PFSK-1 (cell line): ENCODE measurements around the gene SPATA33.

Experiments
- POLR2AphosphoS5 ChIP-seq: IDR thresholded peaks from 2 replicates; pipeline ENCODE4 v1.6.1; 2012; ENCODE audit warnings: low read depth, mild to moderate bottlenecking, control low read depth, low read length, moderate library complexity
- SIN3A ChIP-seq: IDR thresholded peaks from 2 replicates; pipeline ENCODE4 v1.6.1; 2012; ENCODE audit warnings: mild to moderate bottlenecking, low read length, moderate library complexity, borderline replicate concordance; ENCODE audit not compliant: insufficient read depth

DNA sequence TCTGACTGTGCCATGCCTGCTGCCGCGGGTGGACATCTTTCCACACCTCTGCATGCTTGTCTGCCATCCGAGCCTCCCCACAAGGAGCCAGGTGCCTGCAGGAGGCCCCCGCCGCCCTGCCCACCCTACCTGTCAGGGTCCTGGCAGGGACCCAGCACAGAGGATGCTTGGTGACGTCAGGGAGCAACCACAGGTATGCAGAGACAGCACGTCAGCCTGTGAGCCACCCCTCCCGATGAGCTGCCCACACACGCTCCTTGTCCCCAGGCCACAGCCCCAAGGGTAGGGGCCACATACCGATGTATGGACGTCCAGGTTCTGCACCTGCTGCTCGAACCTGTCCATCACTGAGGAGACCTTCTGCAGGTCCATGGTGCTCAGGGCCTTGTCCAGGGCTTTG lies 10.7 kb upstream of the SPATA33 start:
- TF ChIP-seq SIN3A (no peak), POLR2AphosphoS5 (no peak)
